ENCODE results near the gene CCM2. TPM values are rescaled to one million over a fixed set of nuclear protein-coding genes. Genes with fewer than 3 reads are reported as not detected.
A peak's percentile ranks its signal among the peaks of the same experiment; 100 is the strongest.

CCM2 gene
- polyA plus RNA-seq (ENCODE audit: insufficient read length in 4 of 4): 10 to 100 TPM; 25.0 to 32.1 (median 25.5) TPM

DNA sequence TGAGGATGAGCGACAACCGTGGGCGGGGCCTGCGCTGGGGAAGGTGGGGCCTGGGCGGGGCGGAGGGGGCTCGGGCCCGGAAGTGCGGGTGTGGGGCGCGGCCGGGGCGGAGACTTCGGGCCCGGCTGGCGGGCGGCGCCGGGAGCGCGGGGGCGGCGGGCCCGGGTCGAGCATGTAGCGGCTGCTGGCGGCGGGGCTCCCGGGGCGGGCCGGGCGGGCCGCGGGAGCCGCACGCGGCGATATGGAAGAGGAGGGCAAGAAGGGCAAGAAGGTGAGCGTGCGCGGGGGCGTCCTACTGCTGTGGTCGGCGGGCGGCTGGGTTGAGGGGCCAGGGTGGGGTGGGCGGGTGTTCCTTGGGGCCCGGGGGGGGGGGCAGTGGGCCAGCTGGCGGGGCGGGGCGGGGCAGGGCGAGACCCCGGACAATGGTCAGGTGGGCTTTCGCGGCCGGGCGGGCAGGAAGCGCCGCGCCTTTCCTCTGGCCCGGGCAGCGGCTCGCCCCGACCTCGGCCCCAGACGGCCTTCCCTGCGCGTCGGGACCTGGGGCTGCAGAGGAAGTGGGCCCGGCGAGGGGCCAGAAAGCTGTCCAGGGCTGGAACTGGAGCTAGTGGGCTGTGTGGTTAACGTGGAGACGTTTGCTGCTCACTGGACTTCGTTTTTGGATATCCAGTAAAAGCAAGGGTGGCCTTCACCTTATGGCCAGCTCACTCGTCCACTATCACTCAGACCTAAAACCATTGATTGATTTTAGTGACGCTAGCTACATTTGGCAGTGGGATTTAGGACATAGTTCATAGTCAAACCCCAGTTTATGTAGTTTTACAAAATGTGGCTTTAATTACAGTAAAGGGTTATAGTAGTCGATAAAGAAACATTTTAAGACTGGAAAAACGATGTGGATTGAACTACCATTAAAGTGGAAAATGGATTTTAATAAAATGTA lies at the start of gene CCM2:
CCM2 (plus strand) TSS at position 109 of the 940 bp plus-strand sequence; CDS start at position 242, 133 bp downstream.
- peak in 1 of 4 donors; percentile 32 for DNase-seq (ENCODE audit: low read depth in 4 of 4, low spot score in 3 of 4)

DNA sequence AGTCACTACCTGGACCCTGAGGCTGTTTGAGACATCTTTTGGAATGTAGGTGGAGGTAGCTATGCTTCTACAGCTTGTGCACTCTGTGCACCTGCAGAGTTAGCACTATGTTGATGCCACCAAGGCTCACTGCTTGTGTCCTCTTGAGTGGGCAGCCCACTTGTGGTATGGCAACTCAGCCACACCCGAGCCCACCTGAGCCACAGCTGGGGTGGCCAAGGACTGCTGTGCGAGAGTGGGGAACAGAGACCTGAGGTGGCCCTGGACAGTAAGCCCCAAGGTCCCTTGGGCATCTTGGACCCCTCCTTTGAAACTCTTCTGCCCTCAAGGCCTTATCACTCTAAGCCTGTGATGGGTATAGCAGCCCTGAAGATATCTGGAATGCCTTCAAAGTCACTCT lies 46.8 kb upstream of the CCM2 start:
- no peak for DNase-seq (ENCODE audit: low read depth in 4 of 4, low spot score in 3 of 4)

DNA sequence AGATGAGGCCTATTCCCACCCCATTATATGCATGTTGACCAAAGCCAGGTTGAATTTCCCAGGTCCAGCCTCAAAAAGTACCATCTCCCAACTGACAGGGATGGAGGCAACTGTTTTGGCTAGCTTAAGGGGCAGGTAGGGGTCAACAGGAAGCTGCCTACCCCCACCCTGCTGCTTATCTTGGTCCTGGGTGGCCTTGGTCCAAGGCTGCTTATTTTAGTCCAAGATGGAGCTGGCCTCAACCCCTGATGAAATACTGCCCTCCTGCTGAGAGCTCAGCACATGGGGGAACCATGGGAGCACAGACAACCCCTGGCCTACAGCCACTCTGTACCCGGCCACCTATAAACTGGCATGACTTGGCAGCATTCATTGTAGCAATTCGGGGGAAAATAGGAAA lies 44.3 kb upstream of the CCM2 start:
- DNase-seq (ENCODE audit: low read depth in 4 of 4, low spot score in 3 of 4): no peak

DNA sequence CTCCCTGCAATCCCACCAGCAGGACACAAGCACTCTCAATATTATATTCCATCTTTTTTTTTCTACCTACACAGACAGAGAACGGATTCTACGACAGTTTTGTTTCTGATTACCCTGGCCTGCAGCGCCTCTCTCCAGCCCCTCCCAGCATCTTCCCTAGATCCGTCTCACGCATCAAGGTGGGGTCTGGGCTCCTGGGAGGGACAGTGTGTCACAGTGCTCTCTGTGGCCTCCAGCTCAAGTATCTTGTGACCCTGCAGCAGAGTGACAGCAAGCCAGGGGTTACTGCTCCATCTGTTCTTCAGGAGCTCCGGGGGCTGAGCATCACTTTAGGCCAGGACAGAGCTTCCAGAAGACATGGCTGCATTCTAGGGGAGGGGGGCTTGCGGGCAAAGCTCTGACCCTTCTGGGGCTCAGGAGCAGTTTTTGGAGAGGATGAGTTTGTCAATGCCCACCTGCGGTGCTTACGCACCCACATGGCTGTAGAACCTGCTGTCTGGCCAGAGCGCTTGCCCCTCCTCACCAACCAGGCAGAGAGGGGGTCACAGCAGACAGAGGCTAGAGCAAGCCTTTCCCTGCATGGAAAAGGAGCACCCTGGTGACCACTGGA lies 43.7 kb upstream of the CCM2 start:
- DNase-seq (ENCODE audit: low read depth in 4 of 4, low spot score in 3 of 4): no peak

DNA sequence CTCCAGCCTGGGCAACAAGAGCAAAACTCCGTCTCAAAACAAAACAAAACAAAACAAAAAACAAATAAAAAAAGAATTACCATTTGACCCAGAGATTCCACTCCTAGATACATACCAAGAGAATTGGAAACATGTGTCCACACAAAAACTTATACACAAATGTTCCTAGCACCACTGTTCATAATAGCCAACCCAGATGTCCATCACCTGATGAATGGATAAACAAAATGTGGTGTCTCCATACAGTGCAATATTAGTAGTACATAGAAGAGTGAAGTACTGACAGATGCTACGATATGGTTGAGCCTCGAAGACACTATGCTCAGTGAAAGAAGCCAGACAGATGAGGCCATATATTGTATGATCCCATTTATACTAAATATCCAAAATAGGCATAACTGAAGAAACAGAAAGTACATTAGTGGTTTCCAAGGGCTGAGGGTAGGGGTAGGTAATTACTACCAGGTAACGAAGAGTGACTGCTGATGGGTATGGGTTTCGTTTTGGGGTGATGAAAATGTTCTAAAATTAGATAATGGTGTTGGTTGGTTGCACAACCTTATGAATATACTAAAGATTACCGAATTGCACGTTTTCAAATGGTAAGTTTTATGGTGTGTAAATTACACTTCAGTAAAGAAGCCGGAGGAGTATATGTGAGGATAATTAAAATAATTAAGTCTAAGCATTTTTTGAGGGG lies 41.2 kb upstream of the CCM2 start:
- no peak for DNase-seq (ENCODE audit: low read depth in 4 of 4, low spot score in 3 of 4)

DNA sequence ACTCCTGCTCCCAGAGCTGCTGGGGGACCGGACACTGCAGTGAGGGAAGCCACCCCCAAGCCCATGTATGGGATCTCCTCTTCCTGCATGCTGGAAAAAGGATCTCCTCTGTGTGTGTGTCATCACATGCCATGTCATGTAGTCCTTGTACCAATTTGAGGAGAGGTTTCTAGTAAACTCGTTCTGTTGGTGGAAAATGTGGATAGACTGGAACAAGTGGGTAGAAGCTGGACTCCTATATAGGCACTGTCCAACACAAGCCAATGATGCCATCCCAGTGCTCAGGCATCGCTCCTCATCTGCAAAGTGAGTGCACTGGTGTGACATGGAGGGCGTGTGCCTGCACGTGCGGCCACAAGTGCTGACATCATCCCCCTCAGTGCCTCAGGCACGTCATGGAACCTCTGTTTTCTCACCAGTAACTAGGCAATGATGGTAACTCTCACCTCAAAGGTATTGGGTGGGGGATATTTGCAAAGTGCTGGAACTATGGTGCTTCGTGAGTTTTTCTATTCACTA lies 40.5 kb upstream of the CCM2 start:
- DNase-seq (ENCODE audit: low read depth in 4 of 4, low spot score in 3 of 4): no peak

DNA sequence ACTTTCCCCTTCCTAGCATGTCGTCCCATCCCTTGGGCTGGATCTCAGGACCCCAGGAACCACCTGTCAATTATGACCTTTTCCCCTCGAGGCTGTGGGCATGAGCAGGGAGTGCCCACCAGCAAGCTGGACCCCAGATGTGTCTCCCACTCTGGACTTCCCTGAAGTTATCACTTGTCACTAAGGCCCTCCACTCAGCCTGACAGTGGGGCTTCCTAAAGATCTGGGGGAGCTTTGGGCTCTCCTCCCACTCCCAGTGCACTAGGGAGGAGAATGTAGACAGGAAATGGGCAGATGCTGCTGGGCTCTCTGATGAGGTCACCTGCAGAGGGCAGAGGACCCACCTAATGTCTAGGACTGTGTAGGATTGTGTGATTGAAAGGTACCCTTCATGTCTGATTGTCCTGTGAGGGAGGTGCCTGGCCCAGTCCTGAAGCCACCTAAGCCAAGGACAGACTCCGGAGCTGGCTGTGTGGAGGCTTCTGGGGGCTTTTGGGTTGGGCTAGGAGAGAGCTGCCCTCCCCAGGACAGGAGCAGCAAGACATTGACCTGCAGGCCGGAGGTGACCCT lies 39.9 kb upstream of the CCM2 start:
- no peak for DNase-seq (ENCODE audit: low read depth in 4 of 4, low spot score in 3 of 4)

DNA sequence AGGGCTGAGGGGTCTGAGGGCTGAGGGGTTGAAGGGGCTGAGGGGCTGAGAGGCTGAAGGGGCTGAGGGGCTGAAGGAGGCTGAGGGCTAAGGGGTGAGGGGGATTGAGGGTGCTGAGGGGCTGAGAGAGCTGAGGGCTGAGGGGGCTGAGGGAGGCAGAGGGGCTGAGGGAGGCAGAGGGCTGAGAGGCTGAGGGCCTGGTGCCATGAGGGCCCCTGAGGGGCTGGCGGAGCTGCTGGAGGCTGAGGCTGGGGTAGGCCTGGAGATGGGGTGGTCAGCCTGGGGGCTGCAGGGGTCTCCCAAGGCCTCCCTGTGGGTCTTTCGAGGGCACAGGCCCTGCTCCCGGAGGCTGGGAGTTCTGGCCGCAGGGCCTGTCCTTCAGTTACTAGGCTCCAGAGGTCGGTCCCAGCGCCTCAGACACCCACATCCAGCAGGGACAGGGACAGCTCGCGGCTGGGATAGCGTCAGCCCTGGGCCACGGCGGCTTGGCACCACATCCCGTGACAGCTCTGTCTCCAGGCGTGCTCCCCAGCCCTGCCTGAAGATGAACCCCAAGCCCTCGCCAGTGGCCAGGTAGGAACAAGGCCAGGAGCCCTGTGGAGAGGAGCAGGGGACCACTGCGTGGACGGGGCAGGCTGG lies 38.0 kb upstream of the CCM2 start:
- no peak for DNase-seq (ENCODE audit: low read depth in 4 of 4, low spot score in 3 of 4)

DNA sequence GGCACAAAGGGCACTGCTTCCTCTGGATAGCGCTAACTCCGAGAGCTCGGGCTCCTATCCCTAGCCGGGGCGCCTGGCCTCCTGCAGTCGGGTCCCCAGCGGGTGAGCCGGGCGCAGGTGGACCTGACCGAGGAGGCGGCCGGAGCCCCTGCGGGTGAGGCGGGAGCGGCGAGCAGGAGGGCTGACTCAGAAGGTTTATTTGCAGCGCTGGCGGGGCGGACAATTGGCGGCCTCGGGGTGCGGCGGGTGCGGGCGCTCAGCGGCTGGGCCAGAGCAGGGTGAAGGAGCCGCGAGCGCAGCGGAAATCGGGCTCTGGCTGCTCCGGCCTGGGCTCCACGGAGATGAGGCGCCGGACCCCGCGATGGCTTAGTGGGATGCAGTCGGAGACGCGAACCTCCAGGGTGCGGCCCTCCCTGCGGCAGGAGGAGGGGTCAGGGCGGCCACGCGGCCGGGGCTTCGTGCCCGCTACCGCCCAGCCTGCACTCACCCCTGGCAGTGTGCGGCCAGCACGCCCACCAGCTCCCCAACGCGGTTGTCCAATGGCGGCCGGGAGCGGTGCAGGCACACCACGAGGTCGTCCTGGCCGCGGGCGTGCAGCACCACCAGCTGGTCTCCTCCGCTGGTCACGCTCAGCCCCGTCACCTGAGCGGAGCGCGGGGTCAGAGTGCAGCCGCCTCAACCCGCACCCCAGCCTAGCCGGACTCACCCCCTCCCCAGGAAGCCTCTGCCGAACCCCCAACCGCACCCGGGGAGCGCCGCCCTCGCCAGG lies 37.3 kb upstream of the CCM2 start:
- DNase-seq (ENCODE audit: low read depth in 4 of 4, low spot score in 3 of 4): peak in 2 of 4 donors; percentile 22 to 26

DNA sequence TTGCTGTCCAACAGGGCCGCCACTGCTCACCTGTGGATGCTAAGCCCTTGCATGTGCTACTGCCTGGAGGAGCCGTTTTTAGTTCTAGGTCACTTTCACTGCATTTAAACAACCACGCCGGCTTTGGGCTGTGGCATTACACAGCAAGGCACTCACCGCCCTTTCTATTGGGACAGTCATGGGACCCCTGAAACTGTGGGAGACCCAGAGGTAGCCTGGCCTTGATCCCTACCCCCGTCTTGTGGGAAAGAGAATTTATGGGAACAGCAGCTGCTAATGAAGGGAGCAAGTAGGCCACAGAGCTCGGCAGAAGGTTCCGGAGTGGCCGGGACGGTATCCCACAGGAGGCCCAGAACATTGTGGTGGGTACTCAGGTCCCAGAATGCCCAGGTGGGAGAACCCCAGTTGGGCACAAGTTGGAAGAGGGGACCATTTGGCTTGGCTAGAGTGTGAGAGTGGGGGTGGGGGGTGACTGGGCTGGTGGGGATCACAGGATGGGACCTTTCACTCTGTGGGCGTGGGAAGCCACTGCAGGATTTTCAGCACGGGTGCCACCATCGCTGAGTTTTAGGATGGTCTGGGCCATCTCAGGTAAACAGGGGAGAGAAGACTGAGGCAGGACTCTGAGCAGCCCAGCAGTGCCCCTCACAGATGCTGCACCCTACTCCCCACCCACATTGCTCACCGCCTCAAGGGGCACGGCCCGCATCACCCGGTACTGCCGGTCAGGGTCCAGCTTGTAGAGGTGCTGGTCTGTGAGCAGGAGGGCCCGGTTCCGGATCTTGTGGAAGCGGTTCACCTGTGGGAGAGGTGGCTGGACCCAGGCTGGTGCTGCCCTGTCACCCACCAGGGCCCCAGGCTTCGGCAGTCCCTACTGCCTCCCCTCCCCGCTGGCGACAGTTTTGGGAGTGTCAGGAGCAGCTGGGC lies 36.4 kb upstream of the CCM2 start:
- no peak for DNase-seq (ENCODE audit: low read depth in 4 of 4, low spot score in 3 of 4)

DNA sequence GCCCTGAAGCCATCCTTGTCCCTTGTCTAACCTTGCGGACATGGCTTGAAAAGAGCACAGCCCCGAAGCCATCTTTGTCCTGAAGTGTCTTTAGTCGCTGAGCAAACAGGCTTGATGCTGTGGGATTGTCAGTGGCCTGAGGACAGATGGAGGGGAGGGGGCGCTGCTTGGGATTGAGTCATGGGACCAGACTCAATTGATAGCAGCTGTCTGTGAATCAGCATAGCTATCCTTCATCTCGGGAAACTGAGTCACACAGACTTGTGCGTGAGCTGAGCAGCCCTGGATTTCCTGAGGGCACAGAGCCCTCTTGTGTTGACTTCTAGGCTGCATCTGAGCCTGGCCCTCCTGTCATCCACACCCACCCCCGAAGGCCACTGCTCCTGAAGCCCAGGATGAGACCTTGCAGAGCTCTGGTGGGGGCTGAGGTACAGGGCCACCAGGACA lies 35.6 kb upstream of the CCM2 start:
- no peak for DNase-seq (ENCODE audit: low read depth in 4 of 4, low spot score in 3 of 4)

DNA sequence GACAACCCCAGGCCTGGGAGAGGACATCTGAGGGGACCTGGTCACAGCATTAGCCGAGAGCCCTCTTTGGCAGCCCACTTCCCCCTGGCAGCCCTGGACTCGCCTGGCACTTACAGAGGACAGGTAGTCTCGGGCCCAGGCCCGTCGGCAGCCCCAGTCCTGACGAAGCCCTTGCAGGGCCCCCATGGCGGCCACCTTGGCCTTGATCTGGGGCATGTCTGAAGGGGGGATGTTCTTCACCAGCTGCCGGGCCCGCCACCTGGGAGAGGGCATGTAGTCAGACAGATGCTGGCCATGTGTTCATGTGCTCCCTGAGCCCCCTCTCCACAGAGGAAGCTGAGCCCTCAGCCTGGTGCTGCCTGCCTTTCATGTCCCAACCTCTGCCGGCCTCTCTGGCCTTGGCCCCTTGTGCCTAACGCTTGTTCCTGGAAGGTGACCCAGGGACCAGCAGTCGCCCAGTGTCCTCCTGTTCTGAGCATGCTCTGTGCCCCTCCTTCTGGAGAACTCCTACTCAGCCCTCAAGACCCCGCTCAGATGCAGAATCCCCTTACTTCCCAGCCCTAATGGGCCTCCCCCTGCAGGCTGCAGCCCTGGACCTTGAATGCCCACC lies 35.1 kb upstream of the CCM2 start:
- DNase-seq (ENCODE audit: low read depth in 4 of 4, low spot score in 3 of 4): no peak

DNA sequence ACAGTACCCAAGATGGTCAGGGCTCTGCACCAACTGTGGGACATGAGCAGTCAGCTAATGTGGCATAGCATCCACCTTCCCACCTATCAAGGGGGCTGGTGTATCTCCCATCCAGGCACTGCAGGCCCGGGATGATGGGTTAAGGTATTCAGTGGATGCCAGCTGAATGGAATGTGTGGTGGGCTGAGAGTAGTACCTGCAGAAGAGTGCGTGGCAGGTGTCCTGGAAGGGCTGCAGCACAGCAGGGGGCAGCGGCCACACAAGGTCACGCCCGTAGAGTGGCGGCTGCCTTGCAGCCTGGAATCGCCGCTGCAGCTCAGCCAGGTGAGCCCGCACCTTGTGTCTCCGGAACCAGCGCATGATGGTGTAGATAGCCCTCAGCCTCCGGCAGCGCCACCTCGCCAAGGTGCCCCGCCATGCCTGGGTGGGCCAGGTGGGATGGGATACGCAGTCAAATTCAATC lies 34.5 kb upstream of the CCM2 start:
- no peak for DNase-seq (ENCODE audit: low read depth in 4 of 4, low spot score in 3 of 4)

DNA sequence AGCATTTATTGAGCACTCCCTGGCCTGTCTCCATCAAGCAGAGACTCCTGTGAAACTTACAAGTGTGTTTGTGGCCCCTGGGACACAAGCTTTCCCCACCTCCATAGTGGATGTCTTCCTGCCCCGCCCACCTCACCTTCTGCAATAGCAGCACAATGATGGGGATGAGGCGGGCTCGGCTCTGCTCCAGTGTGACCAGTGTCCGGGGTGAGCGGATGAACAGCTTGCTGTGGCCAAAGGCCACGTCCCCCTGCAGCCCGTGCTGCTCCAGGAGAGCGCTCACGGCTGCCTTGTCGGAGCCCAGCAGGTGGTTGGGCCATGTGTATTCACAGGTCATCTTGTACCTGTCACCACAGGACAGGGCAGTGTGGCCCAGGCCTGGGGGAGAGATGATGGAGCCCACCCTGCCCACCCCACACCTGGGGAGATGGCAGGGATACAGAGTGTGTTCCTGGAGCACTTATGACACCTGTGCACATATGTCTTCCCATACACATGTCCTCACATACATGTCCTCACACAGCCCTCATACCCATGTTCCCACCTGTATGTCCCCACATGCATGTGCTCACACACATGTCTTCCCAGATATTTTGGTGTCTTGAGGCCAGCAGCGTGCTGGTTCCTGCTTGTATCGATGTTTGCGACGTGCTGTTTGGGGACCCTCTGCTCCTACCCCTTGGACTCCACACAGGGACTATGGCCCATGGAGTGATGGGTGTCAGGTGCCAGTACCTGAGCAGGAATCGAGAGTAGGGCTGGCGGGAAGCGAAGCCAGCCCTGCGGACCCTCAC lies 33.9 kb upstream of the CCM2 start:
- no peak for DNase-seq (ENCODE audit: low read depth in 4 of 4, low spot score in 3 of 4)

DNA sequence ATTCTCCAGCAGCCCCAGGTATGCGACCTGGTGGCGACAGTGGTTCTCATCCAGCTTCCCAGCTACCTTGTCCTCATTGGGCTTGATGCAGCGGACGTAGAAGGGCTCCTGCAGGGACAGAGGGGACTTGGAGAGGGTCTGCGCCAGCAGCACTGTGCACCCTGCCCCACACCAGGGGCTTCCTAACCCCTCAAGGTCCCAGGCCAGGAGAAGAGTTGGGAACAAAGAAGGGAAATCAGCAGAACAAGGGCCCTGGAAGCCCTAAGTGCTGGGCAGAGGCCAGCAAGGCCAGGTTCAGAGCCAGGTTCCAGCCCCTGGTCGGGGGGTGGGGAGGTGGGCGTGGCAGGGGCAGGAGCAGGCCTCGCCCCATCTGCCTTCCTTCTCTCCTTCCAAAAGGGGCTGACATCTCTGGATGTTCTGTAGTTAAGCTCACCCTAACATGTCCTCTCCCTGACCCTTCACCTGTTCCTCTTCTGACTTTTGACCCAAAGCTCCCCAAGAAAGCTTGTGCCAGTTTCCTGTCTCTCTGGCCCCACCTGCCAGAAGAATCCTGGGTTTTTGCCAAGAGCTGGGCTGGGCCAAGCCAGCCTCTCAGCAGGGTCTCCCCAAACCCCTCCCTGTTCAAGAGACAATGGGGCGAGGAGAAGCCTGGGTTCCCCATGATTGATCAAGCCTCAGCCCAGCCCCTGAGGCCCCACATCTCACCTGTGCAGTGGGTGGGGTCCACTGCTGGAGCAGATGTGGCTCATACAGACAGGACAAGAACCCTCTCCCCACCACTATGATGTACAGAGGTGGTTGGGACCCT lies 33.1 kb upstream of the CCM2 start:
- no peak for DNase-seq (ENCODE audit: low read depth in 4 of 4, low spot score in 3 of 4)

All from right renal pelvis (tissue), 4 donors.